Measurements from ENCODE around the gene AARSD1. TPM values are rescaled to one million over a fixed set of nuclear protein-coding genes. Genes with fewer than 3 reads are reported as not detected.

AARSD1 gene
- total and polyA plus RNA-seq, 2 donors (not counting 1 experiment from before 2014, with no cell fraction given), result 56.5 to 60.0 TPM

DNA sequence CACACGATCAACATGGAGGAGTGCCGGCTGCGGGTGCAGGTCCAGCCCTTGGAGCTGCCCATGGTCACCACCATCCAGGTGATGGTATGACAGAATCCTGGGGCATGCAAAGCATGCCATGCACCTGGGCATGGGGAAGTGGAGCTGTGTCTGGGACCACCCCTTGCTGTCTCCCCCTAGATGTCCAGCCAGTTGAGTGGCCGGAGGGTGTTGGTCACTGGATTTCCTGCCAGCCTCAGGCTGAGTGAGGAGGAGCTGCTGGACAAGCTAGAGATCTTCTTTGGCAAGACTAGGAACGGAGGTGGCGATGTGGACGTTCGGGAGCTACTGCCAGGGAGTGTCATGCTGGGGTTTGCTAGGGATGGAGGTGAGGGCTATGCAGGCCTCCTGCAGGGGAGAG lies 49.0 kb upstream of the AARSD1 start:
- Mint-ChIP-seq H3K4me1 (peaks cover 5% of the 10 kb centered on the region), H3K4me3 (no peak overlapping the region), H3K27ac (peak overlapping the region; percentile 20), H3K27me3 (no peaks in the 10 kb centered on the region), H3K9me3 (ENCODE audit: insufficient read depth) (no peaks in the 10 kb centered on the region)
- Histone ChIP-seq H3K9ac (ENCODE audit: low read length) (no peak overlapping the region), H3K4me1 (ENCODE audit: control insufficient read depth in 2 of 2, insufficient read depth in 2 of 2, low read length in 2 of 2) (no peaks in the 10 kb centered on the region), H4K20me1 (ENCODE audit: control insufficient read depth, insufficient read depth, low read length, poor library complexity, severe bottlenecking) (no peaks in the 10 kb centered on the region), H3K27ac (ENCODE audit: low read length in 2 of 2) (no peak overlapping the region), H3K27me3 (replicated peaks in 1 of 4; ENCODE audit: control extremely low read depth in 1 of 4, control insufficient read depth in 3 of 4, insufficient read depth in 4 of 4, low read length in 3 of 4) (no peaks in the 10 kb centered on the region), H3K4me3 (ENCODE audit: control extremely low read depth in 1 of 5, extremely low read depth in 1 of 5, insufficient read depth in 1 of 5, low read depth in 2 of 5, low read length in 4 of 5) (no peak overlapping the region), H2AFZ (ENCODE audit: insufficient read depth, low read depth, low read length, poor library complexity, severe bottlenecking) (no peak overlapping the region), H3K79me2 (ENCODE audit: control insufficient read depth, insufficient read depth, low read length) (peaks cover 21% of the 10 kb centered on the region), H3K36me3 (replicated peaks in 1 of 2; ENCODE audit: control extremely low read depth in 1 of 2, control insufficient read depth in 1 of 2, extremely low read depth in 1 of 2, insufficient read depth in 2 of 2, low read length in 1 of 2) (peaks cover 0 to 26% of the 10 kb centered on the region in 2 experiments), H3K4me2 (replicated peaks; ENCODE audit: low read depth, low read length, poor library complexity, severe bottlenecking) (no peak overlapping the region), H3K9me3 (ENCODE audit: control extremely low read depth in 1 of 3, control insufficient read depth in 2 of 3, insufficient read depth in 1 of 3, low read length in 2 of 3) (no peaks in the 10 kb centered on the region)
- ChIA-PET CTCF (interaction anchor here (1.1 kb wide), 1 partner anchor 15 kb away, joined by 3 read pairs; no protein-coding TSS in a partner anchor), POLR2A (no interaction called here)
- TF ChIP-seq CTCF (IDR thresholded peaks at IDR 0.05) (no peak), EZH2 (IDR thresholded peaks at IDR 0.05; ENCODE audit: borderline replicate concordance, insufficient read depth, low read depth, low read length, poor library complexity, severe bottlenecking) (no peak)
- WGBS (ENCODE audit: insufficient coverage), result 100% methylated on average over 8 of the region's 8 CpGs
- ATAC-seq (ENCODE audit: low read depth) (no peak), DNase-seq (peak; percentile 6)
- intact Hi-C loops (cut with micrococcal nuclease), result no loop called here

GRCh38 chr17:43011728-43012472 lies 47.6 kb upstream of the AARSD1 start:
- Mint-ChIP-seq H3K27me3 (no peaks in the 10 kb centered on the region), H3K4me1 (peaks cover 9% of the 10 kb centered on the region), H3K9me3 (ENCODE audit: insufficient read depth) (no peaks in the 10 kb centered on the region), H3K27ac (no peak overlapping the region), H3K4me3 (no peak overlapping the region)
- ChIA-PET CTCF (interaction anchor here (0.8 to 1.3 kb wide), 3 partner anchors 10 to 327 kb away, joined by 3 read pairs; no protein-coding TSS in a partner anchor), POLR2A (no interaction called here)
- Histone ChIP-seq H3K4me1 (ENCODE audit: control insufficient read depth in 2 of 2, insufficient read depth in 2 of 2, low read length in 2 of 2) (peaks cover 3 to 7% of the 10 kb centered on the region in 2 donors), H3K9me3 (ENCODE audit: control extremely low read depth in 1 of 3, control insufficient read depth in 2 of 3, insufficient read depth in 1 of 3, low read length in 2 of 3) (no peaks in the 10 kb centered on the region), H2AFZ (ENCODE audit: insufficient read depth, low read depth, low read length, poor library complexity, severe bottlenecking) (no peak overlapping the region), H3K79me2 (ENCODE audit: control insufficient read depth, insufficient read depth, low read length) (peaks cover 34% of the 10 kb centered on the region), H3K27ac (ENCODE audit: low read length in 2 of 2) (no peak overlapping the region), H3K9ac (ENCODE audit: low read length) (no peak overlapping the region), H3K27me3 (replicated peaks in 1 of 4; ENCODE audit: control extremely low read depth in 1 of 4, control insufficient read depth in 3 of 4, insufficient read depth in 4 of 4, low read length in 3 of 4) (no peaks in the 10 kb centered on the region), H4K20me1 (ENCODE audit: control insufficient read depth, insufficient read depth, low read length, poor library complexity, severe bottlenecking) (no peaks in the 10 kb centered on the region), H3K36me3 (replicated peaks in 1 of 2; ENCODE audit: control extremely low read depth in 1 of 2, control insufficient read depth in 1 of 2, extremely low read depth in 1 of 2, insufficient read depth in 2 of 2, low read length in 1 of 2) (peaks cover 0 to 26% of the 10 kb centered on the region in 2 experiments), H3K4me2 (replicated peaks; ENCODE audit: low read depth, low read length, poor library complexity, severe bottlenecking) (no peak overlapping the region), H3K4me3 (ENCODE audit: control extremely low read depth in 1 of 5, extremely low read depth in 1 of 5, insufficient read depth in 1 of 5, low read depth in 2 of 5, low read length in 4 of 5) (no peak overlapping the region)
- ATAC-seq (ENCODE audit: low read depth) (no peak), DNase-seq (no peak)
- TF ChIP-seq EZH2 (IDR thresholded peaks at IDR 0.05; ENCODE audit: borderline replicate concordance, insufficient read depth, low read depth, low read length, poor library complexity, severe bottlenecking) (no peak), CTCF (IDR thresholded peaks at IDR 0.05) (no peak)
- 100% methylated on average over 11 of the region's 15 CpGs for WGBS (ENCODE audit: insufficient coverage)
- intact Hi-C loops (cut with micrococcal nuclease), result no loop called here

All from B cell (primary cell).